Renal pelvis (tissue), 4 donors: Measurements from ENCODE around the gene SHROOM4. TPM values are rescaled to one million over a fixed set of nuclear protein-coding genes. Genes with fewer than 3 reads are reported as not detected.

ENCODE experiments used
- DNase-seq: peaks from one replicate; pipeline ENCODE4 v3.0.0-alpha.2; 2013
- polyA plus RNA-seq, 3 donors: library from polyadenylated mRNA; unstranded; fragments of 120-200 nt; gene quantifications; one replicate each; pipeline ENCODE4 v1.2.1, GENCODE V29; 2013; ENCODE audit not compliant: insufficient read length in 3 of 3

Gene SHROOM4
- polyA plus RNA-seq, 3 donors, result 14.6 to 23.1 (median 21.8) TPM

DNA sequence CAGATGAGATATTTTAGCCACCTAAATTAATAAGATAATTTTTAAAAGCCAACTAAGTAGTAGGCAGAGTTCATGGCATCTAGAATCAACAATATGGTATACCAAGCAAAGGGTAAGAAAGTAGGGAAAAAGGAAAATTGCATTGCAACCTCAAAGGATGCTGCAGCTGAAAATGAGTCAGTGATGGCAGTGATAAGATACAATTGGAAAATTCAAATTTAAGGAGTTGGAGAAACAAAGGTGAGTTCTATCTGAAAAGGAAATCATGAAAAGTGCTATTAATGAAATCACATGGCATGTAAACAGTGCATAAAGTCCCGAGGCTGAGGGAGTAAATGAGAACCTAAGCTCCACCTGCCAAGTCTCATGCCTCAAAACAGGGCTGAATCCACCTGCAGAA lies 33.9 kb downstream of the SHROOM4 start:
- no peak for DNase-seq

GRCh38 chrX:50779694-50780093 lies 34.3 kb downstream of the SHROOM4 start:
- no peak for DNase-seq

DNA sequence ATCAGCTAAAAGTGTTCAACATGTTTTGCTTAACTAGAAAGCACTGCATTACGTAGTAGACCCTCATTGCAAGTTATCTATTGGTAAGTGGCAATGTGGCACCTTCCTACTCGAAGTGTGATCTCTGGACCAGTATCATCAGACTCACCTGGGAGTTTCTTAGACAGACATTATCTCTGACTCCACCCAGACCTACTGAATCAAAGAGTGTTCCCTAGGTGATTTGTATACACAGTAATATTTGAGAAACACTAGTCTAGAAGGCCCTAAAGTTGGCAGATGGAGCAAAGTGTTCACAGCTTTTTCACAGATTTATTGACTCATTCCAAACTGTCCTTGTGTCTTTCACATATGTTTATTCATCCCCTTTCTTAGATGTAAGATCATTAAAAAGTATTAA lies 35.7 kb downstream of the SHROOM4 start:
- DNase-seq, result no peak

DNA sequence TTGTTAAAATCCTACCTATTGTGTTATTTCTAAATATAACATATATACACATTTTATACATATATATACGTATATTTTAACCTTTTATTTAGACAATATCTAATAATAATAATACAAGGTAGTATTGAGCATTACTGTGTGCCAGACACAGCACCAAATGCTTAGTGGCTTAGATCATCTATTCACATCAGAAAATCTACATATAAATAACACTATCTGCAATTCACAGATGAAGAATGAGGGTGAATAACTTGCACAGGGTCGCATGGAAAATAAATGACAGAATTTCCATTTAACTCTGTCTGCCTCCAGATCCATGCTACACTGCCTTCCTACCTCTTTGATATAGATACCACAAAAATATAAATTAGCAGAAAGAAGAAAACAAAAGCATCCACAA lies 37.7 kb downstream of the SHROOM4 start:
- DNase-seq, result no peak

DNA sequence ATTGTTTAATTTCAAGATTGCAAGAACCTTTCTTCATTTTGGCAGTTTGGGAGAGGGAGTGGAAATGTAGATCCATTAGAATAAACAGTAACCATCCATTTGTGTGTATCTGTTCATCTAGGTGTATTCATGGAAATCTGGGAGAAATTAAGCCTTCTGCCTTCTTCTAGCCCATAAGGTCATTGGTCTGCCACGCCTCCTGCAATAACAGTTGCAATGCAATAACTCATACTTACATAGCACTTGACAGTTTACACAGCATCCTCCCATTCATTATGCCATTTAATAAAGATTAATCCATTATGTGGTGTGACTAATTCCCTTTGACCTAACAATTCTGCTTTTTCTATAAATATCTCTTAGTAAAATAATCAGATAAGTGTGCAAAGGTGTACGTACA lies 42.6 kb downstream of the SHROOM4 start:
- DNase-seq, result no peak

GRCh38 chrX:50770702-50771101 lies 43.3 kb downstream of the SHROOM4 start:
- DNase-seq, result peak; percentile 16

- DNase-seq, result no peak
Measured at GRCh38 chrX:50769389-50770063, 44.5 kb downstream of the SHROOM4 start.

GRCh38 chrX:50768801-50769200 lies 45.2 kb downstream of the SHROOM4 start:
- DNase-seq, result no peak

DNA sequence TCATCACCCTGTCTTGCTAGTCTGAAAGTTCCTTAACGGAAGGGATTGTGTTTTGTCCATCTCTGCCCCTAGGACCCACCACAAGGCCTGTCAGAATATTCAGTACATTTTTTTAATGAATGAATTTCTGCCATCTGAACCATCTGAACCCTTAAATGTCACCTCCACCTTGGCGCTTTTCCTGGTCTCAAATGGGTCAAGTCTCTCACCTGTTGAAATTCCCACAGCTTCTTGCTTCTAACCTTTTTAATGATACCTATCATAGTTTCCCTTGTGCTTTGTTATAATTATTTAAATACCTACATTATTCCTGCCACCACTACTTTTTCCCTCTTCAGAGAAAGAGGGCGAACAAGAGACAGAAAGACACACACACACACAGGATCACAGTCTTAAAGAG lies 48.0 kb downstream of the SHROOM4 start:
- no peak for DNase-seq

GRCh38 chrX:50762578-50762977 lies 51.4 kb downstream of the SHROOM4 start:
- no peak for DNase-seq

- DNase-seq, result no peak
Measured at GRCh38 chrX:50756276-50756675, 57.7 kb downstream of the SHROOM4 start.

GRCh38 chrX:50751091-50751490 lies 62.9 kb downstream of the SHROOM4 start:
- DNase-seq, result no peak

DNA sequence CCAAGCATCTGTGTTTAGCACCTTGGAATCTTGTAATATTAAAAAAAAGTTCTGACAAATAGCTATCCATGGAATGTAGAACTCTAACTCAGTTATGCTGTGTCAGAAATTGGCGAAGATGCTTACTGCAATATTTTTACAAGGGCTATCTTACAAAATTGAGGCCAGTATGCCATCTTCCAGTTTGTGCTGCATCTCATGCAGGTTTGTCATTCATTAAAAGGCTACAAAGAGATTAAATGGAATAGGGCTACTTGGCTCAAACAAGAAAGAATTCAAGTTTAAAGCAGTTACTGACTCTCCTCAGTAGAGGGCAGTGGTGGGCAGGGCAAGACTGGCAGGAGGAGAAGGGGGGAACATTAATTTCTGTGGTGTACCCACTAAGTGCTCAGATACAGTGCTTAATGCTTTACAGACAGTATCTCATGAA lies 66.5 kb downstream of the SHROOM4 start:
- no peak for DNase-seq

- no peak for DNase-seq
Measured at GRCh38 chrX:50736656-50737055, 77.3 kb downstream of the SHROOM4 start.

DNA sequence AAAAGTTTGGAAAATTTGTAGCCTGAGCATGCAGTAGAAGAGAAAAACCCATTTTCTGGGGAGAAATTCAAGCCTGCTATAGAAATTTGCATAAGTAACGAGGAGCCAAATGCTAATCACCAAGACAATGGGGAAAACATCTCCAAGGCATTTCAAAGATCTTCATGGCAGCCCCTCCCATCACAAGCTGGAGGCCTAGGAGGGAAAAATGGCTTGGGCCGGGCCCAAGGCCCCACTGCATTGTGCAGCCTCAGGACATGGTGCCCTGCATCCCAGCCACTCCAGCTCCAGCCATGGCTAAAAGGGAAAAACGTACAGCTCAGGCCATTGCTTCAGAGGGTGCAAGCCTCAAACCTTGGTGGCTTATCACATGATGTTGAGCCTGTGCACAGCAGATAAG lies 87.7 kb downstream of the SHROOM4 start:
- no peak for DNase-seq

GRCh38 chrX:50725310-50725709 lies 88.7 kb downstream of the SHROOM4 start:
- no peak for DNase-seq

- DNase-seq, result no peak
Measured at GRCh38 chrX:50723006-50723405, 91.0 kb downstream of the SHROOM4 start.

DNA sequence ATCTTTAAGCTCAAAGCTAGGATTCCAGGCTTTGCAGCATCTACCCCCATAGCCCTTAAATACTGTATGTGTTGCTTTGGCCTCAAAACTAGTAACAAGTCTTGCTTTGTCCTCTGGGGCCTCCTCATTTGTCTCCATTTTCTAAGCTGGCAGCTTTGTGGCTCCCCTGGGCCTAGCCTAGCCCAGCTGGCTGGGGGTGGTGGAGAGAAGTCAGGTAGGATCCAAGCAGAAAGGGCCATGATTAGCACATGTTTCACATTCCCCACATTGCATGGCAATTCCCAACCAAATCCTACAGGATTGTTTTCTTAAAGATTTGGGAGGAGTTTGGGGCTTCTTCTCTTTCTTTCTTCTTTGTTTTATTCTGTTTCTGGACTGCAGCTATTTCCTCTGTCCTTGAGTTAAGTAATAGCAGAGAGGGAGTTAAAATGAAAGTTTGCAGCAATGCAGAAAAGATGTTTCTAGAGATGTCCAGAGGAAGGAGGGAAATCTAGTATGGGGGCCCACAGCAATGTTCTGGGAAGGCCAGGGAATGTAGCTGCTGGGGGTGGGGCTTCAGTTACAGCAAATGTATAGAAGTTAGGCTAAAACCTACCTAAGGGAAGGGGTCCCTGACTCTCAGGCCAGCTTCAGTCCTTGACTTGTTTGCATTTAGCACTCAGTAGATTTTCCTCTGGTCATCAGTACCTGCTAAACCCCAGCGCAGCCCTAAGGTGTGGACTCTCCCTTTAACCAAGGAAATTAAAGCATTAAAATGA lies 92.1 kb downstream of the SHROOM4 start:
- DNase-seq, result peak; percentile 17

DNA sequence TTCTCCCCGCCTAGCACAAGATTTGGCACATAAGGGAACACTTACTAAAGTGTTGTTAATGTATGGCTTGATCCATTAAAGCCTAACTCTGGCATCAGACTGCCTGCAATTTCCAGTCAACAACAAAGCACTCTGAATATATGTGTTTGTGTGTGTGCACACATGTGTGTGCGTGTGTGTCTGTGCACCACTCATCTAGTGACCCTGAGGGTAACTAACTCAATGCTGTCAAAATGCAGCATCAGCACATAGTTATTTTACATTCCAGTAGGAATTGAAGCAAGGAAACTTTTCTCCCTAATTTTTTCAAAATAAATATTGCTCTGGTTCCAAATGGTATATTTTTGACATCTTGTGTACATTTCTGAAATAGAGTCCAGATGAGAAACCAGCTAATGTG lies 94.4 kb downstream of the SHROOM4 start:
- no peak for DNase-seq

- DNase-seq, result no peak
Measured at GRCh38 chrX:50718776-50719175, 95.2 kb downstream of the SHROOM4 start.

- no peak for DNase-seq
Measured at GRCh38 chrX:50716706-50717105, 97.3 kb downstream of the SHROOM4 start.

GRCh38 chrX:50712777-50713176 lies 101.2 kb downstream of the SHROOM4 start:
- no peak for DNase-seq

GRCh38 chrX:50711907-50712306 lies 102.1 kb downstream of the SHROOM4 start:
- DNase-seq, result no peak
